Islet of Langerhans (tissue), 1 donor: ENCODE measurements around the gene SMYD2.
A peak's percentile ranks its signal among the peaks of the same experiment; 100 is the strongest.

Experiments used
- FAIRE-seq: peaks from one replicate; lab custom pipeline; 2011; peaks lifted over from hg19 to GRCh38; lab: Jason Lieb, UNC

The SMYD2 gene, protein sequence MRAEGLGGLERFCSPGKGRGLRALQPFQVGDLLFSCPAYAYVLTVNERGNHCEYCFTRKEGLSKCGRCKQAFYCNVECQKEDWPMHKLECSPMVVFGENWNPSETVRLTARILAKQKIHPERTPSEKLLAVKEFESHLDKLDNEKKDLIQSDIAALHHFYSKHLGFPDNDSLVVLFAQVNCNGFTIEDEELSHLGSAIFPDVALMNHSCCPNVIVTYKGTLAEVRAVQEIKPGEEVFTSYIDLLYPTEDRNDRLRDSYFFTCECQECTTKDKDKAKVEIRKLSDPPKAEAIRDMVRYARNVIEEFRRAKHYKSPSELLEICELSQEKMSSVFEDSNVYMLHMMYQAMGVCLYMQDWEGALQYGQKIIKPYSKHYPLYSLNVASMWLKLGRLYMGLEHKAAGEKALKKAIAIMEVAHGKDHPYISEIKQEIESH

DNA sequence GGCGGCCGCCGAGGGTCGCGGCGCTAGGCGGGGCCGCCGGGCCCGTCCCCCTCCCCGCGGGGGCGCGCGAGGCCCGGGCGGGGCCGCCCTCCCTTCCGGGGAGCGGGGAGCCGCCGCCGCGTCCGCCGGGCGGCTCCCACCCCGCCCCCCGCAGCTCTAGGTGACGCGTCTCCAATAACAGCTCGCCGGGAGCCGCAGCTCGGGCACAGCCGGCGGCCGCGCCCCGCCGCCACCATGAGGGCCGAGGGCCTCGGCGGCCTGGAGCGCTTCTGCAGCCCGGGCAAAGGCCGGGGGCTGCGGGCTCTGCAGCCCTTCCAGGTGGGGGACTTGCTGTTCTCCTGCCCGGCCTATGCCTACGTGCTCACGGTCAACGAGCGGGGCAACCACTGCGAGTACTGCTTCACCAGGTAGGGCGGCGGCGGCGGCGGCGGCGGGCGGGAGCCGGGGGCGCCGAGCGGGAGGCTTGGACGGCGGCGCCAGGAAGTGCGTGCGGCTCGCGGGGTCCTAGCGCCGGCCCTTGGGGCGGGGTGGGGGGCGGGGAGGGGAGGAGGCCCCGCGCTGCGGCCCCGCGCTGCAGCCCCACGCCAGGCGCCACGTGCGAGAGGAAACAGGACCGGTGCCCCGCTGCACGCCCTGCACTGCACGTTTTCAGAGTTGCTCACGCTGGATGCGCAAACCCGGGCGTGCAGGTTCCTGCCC is at the start of gene SMYD2:
TSS of gene SMYD2 (plus strand) at position 139 of the 699 bp plus-strand sequence. CDS start at position 235, 96 bp downstream.
- no peak for FAIRE-seq

DNA sequence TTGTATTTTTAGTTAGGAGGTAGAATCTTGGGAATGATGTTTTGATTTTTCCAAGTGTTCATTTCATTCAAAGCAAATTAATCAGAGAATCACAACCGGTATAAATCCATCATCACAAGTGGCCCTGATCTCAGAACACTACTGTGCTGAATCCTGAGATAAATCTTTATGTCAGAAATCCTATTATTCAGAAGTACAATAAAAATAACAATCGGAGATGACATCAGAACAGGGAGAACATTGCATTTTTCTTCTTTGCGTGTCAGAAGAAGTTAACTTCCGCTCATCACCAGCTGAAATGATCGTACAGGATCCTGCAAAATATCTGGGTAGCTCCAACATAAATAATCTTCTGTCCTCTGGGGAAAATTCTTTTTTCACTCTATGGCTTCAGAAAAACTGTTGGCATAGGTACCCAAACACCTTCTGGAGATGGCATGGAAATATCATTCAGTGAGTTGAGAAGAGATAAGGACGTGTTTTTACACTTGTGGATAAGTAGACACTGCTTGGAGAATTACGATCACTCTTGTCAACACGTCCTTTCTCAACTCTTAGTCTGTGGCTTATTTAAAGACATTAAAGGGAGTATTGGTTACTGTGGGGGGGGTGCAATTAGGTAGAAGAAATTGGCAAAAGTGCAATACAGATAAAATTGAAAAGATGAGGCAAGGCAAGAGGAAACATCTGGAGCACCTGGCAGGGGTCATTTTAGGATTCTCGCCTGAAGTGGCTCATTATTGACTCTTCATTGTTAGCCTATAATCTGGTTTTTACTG is 46.9 kb upstream of the SMYD2 start:
- no peak for FAIRE-seq

DNA sequence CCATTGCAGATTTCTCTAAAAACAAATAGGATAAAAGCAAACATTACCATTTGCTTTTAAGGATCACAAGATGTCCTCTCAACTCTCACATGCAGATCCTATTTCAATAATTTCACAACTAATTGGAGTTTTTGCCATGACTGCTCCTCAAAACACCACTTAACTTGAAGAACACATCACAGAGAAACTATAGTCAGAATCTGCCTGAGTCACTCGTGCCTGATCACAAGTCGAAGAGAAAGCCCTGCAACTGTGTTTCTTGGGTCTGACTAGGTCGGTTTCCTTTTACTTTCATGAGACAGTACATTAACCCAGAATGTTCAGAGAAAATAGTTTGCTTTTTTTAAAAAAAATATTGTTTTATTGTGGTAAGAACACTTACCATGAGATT is 46.3 kb upstream of the SMYD2 start:
- peak; percentile 60 for FAIRE-seq

DNA sequence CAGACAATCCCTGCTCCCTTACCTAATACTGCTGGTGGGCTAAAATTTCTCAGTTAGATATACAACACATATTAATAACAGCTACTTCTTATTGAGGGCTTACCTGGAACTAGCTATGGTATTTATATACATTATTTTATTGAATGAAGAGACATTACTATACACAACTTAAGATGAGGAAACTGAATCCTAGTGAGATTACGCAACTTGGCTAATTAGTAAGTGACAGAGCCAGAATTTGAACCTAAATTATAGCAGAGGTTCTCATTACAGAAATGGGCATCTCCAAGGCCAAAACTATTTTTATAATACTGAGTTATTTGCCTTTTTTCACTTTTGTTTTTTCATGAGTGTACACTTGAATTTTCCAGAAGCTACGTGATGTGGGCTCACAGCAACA is 44.5 kb upstream of the SMYD2 start:
- FAIRE-seq, result no peak

DNA sequence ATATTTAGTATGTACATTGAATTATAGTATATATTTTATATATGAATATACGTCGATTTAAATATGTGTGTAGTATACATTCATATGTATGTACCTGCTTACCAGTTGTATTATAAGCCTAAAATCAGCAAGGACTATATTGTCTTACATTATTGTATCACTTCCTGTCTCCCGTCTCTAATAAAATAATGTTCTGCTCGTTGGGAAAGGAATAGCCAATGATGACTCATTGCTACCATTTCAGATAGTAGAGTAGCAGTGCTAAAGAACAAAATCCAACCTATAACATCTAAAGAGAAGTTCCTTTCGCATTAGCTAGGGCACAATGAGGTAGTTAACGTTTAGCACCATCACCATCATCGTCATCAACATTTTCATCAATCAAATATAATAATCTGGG is 39.9 kb upstream of the SMYD2 start:
- FAIRE-seq, result no peak

DNA sequence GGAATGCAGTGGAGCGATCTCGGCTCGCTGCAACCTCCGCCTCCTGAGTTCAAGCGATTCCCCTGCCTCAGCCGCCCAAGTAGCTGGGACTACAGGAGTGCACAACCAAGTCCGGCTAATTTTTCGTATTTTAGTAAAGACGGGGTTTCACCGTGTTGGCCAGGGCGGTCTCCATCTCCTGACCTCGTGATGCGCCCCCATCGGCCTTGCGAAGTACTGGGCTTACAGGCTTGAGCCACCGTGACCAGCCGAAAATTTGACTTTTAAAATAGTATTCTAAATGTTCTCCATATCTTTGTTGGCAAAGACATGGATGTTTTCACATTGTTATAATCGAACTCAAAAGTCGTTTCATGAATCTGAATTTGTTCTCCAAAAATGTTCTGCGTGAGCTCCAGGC is 36.7 kb upstream of the SMYD2 start:
- FAIRE-seq, result no peak

DNA sequence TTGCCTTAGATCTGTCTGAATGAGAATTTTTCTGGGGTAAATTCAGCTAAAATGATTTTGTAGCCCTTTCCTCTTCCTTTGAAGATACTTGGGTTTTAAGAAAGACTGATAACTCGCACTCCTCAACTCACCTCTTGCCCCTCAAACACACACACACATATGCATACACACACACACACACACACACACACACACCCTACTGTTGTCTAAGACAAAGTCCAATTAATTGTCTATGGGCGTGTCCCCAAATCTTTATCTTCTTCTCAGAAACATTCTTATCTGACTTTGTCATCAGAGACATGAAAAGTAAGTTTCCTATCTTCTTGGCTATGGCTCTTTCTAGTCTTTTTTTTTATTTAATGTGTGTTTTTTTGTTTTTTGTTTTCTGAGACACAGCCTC is 36.1 kb upstream of the SMYD2 start:
- FAIRE-seq, result no peak

DNA sequence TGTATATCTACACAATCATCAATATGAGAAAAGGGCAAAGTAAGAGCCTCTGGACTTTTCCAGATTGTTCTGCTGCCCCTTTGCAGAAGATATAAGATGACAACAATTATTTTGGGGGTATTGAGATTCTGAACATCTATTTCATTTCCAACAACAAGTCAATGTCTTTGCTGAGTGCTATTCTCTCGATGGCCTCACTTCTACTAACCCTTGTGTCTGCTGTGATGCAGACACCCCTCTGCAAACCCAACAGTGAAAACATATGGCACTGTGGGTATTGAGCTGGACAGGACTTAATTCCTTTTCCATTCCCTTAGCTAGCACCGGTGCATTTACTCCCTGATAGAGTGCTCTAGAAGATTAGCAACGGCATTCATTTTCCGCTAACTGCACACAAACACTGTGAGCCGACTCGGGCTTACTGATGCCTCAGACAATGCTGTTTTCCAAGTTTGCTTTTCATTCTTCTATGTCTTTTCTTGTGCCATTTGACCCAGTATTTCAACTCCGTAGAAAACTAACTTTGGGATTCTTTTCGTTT is 33.4 kb upstream of the SMYD2 start:
- no peak for FAIRE-seq

DNA sequence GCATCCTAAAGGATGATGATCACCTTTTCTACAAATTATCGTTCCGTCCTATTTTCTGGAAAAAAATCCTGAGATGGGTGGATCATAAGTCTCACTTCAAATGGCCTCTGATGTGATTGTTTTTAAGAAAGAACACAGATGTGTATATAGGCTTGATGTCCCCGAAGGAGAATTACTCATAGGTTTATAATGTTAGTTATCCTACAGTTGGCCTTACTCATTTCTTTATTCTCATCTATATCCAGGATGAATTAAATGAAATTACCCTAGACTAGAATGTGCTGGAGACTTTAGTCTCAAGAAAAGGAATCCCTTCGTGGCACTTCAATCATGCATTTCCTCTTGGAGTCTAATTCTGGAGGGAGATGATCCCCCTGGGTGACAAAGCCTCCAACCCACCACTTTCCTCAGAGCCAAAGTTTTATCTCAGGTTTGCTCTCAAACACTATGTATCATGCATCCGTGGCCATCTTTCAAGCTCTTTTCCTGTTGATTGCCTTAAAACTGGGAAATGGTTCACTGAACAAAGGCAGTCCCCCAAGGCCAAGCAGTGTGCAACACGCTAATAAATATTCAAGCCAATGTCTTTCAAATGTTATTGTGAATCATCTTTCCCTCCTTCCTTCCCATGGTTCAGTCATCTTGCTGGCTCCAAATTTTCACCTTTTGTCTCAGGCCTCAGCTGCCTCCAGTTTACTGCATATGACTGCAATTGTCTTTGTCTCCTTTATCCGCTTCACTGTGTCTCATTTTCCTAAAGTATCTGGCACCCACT is 32.5 kb upstream of the SMYD2 start:
- no peak for FAIRE-seq

DNA sequence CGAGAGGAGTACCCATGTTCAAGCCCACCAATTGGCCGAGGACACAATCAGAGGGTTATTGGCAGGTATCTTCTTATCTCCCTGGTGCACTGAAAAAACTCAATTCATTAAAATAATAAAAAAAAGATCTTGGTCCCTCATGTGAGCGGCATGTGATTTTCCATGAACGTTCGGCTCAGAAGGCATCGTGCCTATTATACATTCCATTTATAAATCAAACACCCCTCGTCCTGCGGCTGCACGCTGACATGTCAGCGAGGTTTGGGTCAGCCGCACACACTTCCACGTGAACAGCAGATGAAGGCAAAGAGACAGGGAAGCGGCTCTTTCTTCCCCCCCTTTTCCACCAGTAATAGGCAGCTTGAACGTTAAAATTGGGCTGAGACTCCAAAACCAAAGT is 31.3 kb upstream of the SMYD2 start:
- no peak for FAIRE-seq

DNA sequence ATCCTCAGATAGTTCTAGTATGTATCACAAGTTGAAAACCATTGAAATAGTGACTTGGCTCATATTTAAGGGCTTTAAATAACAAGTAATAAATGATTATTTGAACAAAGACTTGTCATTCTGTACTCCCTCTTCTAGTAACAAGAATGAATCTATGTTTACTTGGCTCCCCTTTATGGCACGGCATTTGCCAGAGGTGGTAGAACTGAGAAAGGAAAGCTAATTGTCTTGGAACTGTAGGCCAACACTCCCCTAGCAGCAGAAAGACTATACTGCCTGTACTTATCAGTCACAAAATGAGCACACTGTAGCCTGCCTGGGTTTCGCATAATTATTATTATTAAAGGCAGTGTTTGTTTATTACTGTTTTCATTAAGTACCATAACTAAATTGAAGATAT is 29.6 kb upstream of the SMYD2 start:
- no peak for FAIRE-seq

DNA sequence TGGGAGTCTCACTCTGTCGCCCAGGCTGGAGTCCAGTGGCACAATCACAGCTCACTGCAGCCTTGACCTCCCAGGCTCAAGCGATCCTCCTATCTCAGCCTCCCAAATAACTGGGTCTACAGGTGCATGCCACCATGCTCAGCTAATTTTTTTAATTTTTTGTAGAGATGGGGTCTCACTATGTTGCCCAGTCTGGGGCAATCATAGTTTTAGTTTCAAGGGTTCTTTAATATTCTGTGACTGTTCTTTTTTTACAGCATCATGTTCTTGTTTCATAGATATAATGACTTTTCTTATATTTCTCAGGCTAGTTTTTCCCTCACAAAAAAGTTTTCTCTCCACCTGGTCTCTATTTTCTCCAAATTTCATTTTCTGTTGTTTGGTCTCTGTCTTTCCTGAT is 25.4 kb upstream of the SMYD2 start:
- FAIRE-seq, result no peak

DNA sequence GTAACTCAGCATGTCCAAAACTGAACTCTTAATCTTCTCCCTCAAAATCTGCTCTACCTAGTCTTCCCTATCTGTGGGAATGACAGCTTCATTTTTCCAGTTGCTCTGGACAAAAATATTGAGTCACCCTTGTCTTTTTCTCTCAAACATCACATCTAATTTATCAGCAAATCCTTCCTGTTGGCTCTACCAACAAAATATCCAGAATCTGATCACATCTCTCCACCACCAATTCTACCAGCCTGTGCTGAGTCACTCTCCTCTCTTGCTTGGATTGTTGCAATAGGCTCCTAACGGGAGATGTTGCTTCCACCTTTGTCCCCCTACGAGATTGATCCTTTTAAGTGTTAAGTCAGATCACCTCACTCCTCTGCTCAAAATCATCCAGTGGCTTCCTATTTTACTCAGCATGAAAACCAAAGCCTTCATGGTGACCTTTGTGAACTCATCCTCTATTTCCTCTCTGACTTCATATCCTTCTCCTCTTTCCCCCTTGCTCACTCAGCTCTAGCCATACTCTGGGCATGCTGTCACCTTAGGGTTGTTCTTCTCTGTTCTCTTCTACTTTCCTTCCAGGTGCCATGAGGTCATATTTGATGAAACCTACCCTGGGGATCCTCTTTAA is 21.5 kb upstream of the SMYD2 start:
- FAIRE-seq, result no peak

DNA sequence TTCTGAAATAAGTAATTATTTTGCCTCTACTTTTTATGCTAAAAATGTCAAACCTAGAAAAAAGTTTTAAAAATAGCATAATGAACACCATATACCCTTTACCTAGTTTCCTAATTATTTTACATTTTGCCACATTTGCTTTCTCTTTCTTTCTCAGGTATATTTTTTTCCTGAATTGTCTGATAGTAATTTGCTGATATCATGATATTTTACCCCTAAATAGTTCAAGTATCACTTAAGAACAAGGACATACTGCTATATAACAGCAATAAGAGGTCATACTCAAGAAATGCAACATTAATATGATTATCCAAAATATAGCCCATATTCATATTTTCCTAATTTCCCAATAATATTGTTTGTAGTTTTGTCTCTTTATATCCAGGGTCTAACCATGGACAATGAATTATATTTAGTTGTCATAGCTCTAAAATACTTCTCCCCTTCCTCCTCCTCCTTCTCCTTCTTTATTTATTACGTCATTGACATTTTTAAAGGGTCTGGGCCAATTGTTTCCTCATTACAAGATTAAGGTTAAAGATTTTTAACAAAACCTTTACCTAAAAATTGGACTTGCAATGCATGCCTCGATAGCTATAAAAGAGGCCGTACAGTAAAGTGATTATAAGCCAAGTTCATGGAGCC is 20.3 kb upstream of the SMYD2 start:
- no peak for FAIRE-seq

DNA sequence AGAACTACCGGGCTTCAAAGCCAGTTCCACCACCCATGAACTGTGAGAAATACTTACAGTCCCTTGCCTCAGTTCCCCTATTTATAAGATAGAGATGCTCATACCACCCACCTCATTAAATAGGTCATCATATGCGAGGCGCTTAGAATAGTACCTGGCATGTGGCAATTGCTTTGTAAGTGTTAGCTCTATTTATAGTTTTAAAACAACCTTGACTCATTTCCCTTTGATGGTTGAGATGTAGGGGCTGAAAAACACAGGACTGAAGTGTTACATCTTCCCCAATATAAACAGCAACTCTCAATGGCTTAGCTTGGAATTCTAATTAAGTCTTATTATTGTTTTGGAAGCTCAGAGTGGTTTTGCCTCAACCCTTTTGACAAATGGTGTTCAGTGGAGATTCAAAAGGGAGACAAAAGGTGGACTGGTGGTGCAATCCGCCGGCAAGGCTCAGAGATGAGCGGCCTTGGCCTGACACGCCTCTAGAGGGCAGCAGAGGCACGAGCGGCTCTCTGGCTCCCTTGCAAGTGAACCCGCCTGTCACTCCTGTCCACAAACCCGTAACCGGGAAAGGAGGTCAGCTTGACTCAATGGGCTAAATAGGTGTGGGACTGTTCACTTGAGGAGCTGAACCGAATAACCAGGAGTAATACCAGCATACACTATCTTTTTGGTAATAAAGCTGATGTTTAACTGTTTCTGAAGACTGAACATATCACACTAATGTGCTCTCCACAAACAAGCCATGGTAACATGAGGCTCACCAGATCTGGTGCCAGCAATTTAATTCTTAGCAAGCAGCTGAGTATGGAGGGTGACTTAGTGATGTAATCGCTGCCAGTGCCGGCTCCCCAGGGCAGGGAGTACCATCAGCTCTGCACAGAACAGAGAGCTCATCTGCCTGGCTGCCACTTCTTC is 19.5 kb upstream of the SMYD2 start:
- FAIRE-seq, result peak; percentile 73

DNA sequence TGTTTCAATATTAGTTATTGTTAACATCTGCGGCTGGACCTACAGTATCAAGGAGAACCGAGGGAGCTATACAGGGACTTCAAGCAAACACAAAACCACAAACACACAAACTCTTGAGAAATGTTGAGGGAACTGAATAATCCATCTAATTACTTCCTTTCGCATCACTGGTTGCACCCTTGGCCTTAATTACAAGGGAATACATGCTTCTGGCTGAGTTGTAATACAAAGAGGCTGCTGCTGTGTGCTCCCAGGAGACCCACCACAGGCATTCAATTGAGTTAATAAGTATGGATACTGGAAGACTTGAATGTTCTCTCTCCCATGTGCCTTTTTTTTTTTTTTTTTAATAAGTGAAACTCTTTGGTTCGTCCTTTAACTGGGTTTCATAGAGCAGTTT is 16.8 kb upstream of the SMYD2 start:
- no peak for FAIRE-seq

DNA sequence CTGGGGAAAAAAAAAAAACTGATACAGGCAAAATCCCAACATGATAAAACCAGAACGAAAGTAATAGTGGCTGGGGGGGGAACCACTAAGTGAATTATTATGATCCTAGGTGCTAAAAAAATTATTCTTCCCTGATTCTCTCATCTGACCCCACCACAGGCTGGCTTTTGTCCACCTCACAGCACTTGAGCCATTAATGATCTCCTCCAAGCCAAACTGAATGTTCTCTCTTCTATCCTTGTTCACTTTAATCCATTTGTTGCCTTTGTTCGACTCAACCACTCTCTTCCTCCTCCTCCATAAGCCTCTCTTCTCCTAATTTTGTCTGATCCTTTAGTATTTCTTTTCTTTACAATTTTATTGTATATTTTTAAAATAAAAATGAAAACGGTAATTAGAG is 16.0 kb upstream of the SMYD2 start:
- FAIRE-seq, result no peak

DNA sequence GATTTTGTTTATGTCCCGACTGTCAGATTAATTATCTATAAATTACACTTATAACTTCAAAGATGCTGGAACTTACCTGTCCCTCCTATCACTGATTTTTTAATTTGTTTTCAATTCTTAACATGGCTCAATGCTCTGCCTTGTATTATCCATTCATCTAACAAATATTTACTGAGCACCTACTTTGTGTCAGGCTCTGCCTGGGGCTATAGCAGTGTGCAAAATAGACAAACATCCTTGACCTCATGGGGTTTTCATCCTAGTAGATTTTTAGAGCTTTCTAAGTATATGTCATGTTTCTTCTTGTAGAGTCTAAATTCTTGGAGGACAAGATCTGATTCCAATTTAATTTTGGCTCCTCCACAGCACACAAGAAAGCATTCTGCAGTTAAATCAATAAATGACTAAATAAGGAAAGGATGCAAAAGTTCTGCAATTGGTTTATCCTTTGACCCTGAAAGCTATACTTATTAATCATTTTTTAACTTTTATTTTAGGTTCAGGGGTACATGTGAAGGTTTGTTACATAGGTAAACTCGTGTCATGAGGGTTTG is 10.8 kb upstream of the SMYD2 start:
- FAIRE-seq, result no peak

DNA sequence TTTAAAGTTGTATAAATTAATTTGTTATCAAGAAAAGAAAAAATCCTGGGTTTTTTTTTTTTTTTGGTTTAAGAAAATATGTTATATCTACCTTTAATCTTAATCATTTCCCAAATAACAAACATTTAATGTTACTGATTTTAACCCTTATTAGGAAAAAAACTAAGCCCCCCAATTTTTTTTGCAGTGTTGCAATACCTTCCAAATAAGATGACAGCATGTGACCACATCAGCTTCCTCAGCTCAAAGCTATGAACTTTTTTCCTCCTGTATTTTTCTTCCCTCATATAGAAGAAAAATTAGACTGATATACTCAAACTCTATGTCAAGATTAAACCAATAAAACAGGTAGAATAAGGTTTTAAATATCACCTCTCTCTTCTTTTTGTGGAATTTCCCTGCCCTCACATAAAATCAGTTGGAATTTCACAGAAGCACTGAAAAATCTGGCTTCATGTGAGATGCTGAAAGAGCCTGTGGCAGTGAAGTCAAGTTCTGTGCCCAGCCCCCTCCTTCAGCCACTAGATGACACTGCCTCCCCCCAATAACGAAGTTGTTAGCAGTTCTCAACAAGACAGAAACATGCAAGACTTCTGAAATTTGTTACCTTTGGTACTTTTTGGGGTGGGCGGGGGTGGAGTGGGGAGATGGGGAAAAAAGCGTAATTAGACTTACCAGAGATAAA is 9.6 kb upstream of the SMYD2 start:
- no peak for FAIRE-seq
